HG03521 (cell line): ENCODE data around the gene GRIK4.

Source experiments
- ATAC-seq: cut with Tn5 transposase; IDR thresholded peaks from one replicate; pipeline ENCODE4 v1.9.1; 2021; ENCODE audit warnings: mild to moderate bottlenecking, moderate library complexity; ENCODE audit not compliant: unreplicated experiment

Gene GRIK4

GRCh38 chr11:120899720-120900119 is 388.2 kb downstream of the GRIK4 start:
- ATAC-seq: no peak

DNA sequence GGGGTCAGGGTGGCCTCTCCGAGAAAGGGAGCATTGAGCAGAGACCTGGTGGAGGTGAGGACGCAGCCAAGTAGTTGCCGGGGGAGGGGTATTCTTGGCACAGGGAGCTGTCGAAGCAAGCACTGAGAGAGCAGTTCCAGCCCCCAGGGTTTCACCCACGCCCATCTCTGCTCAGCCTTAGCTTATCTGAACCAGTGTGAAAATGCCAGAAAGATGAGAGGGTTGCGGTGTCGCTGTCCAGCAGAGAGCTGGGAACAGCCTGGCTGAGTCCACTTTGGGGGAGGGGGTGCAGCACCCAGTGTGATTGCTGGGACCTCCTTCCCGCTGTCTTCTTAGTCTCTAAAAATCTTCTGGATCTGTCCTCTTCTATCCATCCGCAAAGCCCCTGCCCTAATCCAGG is 389.1 kb downstream of the GRIK4 start:
- ATAC-seq: no peak

DNA sequence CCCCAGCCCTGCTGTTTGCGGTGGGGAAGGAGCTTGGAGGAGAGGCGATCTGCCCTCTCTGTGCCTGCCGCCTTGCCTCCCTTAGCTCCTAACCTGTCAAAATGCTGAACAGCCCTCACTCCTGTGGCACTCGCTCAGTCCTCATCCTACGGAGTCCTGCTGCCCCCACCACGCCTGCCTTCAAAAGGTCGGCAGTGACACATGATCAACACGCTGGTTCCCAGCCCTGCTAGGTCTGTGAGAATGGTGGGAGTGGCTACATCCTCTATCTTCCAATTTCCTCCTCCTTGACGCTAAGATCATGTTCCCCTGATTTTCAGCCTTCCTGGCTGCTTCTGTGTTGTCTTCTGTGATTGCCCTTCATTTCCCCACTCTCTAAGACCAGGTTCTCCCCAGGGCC is 392.1 kb downstream of the GRIK4 start:
- ATAC-seq: no peak

DNA sequence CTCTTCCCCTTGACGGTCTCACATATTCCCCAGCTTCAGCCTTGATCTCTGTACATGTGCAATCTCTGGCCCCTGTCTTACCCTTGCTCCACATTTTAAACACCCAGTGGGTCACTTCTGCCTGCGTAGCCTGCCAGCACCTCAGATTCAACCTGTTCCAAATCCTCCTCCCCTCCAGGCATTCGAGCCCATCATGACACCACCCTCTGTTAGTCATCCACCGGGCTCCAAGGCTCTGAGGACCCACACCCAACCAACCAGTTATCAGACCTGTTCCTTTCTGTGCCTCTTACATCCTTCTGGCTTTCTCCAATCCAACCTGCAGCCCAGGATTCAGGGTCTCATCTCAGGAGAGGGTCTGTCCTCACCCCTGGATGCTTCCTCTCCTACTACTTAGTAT is 392.6 kb downstream of the GRIK4 start:
- ATAC-seq: no peak

- ATAC-seq: no peak
Measured at GRCh38 chr11:120906766-120907165, 395.2 kb downstream of the GRIK4 start.

- no peak for ATAC-seq
Measured at GRCh38 chr11:120907971-120908370, 396.4 kb downstream of the GRIK4 start.

GRCh38 chr11:120908461-120909181 is 397.1 kb downstream of the GRIK4 start:
- no peak for ATAC-seq

GRCh38 chr11:120909676-120910416 is 398.3 kb downstream of the GRIK4 start:
- ATAC-seq: no peak

- no peak for ATAC-seq
Measured at GRCh38 chr11:120911943-120912342, 400.4 kb downstream of the GRIK4 start.

DNA sequence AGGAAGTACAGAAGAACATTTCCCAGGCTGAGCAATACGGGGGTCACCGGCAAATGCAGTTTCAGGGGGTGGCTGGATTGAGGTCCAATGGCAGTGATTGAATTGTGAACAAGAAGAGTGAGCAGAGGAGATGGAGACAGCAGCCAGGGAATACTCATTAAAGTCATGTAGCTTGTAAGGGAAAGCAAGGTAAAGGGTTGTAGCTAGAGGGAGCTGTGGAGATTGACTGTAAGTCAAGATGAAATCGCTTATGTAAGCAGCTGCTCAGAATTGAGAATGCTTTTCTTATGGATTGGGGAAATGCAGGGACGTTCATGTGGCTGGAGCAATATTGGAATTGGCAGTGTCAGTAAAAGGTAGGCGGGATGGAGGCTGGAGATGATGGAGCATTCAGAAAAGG is 401.0 kb downstream of the GRIK4 start:
- ATAC-seq: no peak

DNA sequence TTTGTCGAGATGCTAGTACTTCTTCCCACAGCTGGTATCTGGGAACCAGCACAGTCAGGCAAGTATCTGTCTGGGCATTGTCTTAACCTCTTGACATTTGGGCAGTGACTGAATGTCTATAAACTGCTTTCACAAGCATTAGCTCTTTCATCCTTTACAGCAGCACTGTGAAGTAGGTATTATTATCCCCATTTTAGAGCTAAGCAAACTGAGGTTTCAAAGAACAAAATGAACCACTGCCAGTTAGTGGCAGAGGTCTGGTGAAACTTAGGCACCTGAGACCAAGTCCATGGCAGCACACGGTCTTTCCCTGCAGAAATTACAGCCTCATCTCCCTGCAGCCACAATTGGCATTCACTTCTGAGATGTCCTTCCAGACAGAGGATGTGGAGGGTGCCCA is 401.4 kb downstream of the GRIK4 start:
- no peak for ATAC-seq

- no peak for ATAC-seq
Measured at GRCh38 chr11:120914021-120914420, 402.5 kb downstream of the GRIK4 start.

GRCh38 chr11:120914601-120915000 is 403.1 kb downstream of the GRIK4 start:
- ATAC-seq: no peak

DNA sequence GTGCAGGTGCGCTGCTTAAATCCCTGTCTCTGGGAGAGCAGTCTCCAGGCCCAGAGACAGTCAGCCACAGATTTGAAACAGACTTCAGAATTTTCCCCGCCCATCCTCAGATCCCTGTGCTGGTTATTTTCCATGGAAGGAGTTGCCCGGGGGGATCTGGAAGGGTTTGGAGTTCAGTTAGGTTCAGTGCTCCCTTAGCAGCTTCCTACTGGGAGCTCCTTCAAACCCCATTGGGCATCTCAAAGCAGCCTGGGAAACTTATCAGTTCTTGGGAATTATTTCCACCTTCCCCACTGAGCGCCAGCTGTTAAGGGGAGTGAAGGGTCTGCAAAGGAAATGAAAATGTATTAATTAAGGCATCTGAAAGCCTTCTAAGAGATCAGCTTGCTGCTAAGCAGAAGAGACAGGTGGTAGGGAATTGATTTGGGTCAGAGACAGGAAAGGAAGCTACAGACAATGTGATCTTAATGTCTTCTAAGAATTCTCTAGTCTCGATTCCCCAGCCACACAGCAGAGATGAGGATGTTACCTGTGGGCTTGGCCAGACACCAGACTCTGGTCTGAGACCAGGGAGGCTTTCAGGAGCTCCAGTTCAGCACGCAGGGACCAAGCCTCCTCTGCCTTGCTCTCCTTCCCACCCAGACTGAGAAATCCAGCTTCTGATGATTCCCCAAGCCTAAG is 406.2 kb downstream of the GRIK4 start:
- ATAC-seq: no peak

- no peak for ATAC-seq
Measured at GRCh38 chr11:120918257-120918656, 406.7 kb downstream of the GRIK4 start.

DNA sequence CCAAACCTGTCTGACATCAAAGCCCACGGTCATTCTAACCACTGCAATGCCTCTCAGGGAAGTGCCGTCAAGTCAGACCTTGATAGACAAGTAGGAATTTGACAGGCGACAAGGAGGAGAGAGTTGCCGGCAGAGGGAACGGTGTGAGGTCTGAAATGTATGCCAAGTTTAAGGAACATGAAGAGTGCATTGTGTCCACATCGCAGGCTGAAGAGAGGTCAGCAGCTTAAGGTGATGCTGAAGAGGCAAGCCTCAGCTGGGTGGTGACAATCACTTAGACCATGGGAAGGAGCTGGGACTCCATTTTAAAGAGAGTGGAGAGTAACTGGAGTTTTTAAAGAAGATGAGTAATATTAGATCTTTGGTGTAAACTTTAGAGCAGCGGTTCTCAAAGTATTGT is 407.5 kb downstream of the GRIK4 start:
- ATAC-seq: no peak

DNA sequence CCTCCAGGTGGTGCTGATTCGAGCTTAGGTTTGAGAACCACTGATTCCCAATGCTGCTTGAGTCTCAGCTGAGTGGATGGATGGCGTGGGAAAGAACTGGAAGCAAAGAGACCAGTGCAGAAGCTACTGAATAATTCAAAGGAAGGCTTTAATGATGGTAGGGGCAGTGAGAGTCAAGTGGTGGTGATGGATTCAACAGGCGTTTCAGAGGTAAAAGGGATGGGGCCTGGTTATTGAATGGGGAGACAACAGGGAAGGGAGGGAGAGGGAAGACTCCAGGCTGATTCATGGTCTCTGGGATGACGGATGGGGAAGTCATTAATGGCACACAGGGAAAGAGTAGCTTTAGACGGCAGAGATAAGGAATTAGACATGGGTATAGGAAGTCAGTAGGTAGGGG is 408.0 kb downstream of the GRIK4 start:
- no peak for ATAC-seq

GRCh38 chr11:120923866-120924508 is 412.4 kb downstream of the GRIK4 start:
- ATAC-seq: no peak

DNA sequence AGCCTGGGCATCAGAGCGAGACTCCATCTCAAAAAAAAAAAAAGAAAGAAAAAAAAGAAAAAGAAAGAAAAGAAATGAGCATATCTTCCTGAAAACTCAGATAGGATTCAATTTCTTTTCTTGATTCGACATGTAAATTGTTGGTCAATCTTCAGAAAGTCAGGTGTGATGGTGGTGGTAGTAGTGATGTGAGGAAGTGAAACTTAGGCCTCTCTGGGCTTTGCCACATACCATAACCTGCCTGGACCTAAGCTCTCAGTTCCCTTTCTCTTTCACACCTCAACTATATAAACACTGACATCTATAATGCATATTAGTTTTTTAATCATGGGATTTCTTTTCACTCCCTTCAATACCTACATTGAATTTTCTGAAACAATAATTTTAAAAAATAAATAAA is 414.4 kb downstream of the GRIK4 start:
- peak; percentile 99 for ATAC-seq

DNA sequence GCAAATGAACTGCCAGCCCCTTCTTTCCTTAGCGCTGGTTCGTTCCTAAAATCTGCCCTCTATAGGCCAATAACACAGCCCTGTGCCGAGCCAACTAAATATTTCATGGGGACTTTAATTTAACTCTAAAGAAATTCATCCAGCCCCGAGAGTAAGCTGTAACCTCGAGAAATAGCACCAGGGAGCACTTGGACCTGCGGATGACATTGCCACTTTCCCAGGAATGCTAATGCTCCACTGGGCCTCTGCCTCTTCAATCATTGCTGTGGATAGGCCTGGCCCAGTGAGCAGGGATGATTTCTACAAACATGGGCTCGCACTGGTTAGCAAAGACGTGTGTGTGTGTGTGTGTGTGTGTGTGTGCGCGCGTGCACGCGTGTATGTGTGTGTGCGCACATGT is 417.1 kb downstream of the GRIK4 start:
- no peak for ATAC-seq

- no peak for ATAC-seq
Measured at GRCh38 chr11:120929090-120929489, 417.5 kb downstream of the GRIK4 start.
